Tibial artery (tissue), 4 donors: Measurements from ENCODE around the gene MRPL18.

Experiments used
- DNase-seq, 2 donors: peaks; one replicate each; pipeline ENCODE4 v3.0.0-alpha.2; 2019
- H3K27ac ChIP-seq, 2 donors: fragments of 200-600 bp; sonication (generic) in 1 of 2; 1 replicate in 1 of 2; 2 replicates in 1 of 2; pipeline ENCODE4 v1.5.1; 2018 to 2019; ENCODE audit warnings: mild to moderate bottlenecking in 1 of 2
- H3K27me3 ChIP-seq, 2 donors: fragments of 200-600 bp; sonication (generic) in 1 of 2; one replicate each; pipeline versions ENCODE4 v1.5.1 to v1.6.0; 2016 to 2019
- H3K36me3 ChIP-seq, 3 donors: fragments of 200-600 bp; sonication (generic) in 2 of 3; one replicate each; pipeline ENCODE4 v1.5.1; 2016 to 2019; ENCODE audit warnings: mild to moderate bottlenecking in 2 of 3
- H3K4me1 ChIP-seq, 4 donors: fragments of 200-600 bp; sonication (generic) in 2 of 4; 1 replicate in 3 of 4; 2 replicates in 1 of 4; pipeline ENCODE4 v1.5.1; 2016 to 2019
- H3K4me3 ChIP-seq, 2 donors: fragments of 200-600 bp; sonication (generic) in 1 of 2; 1 replicate in 1 of 2; 2 replicates in 1 of 2; pipeline ENCODE4 v1.5.1; 2018 to 2019; ENCODE audit warnings: mild to moderate bottlenecking in 2 of 2
- H3K9me3 ChIP-seq, 3 donors: fragments of 200-600 bp; sonication (generic) in 1 of 3; one replicate each; pipeline ENCODE4 v1.5.1; 2016 to 2019
- CTCF ChIP-seq, 2 experiments: fragments of 200-600 bp in 1 of 2; fragments of 450-650 bp in 1 of 2; IDR thresholded peaks; one replicate each; pipeline ENCODE4 v1.5.1; 2017 to 2019; ENCODE audit warnings: antibody characterized with exemption in 2 of 2, mild to moderate bottlenecking in 1 of 2, moderate library complexity in 1 of 2
- intact Hi-C: fragments of 100-400 bp; cut with DNase I; formaldehyde crosslinking; loops from one replicate; pipeline ENCODE4 v1.15.0; 2023; ENCODE audit warnings: low total_unique reads

Gene MRPL18

GRCh38 chr6:159806021-159806458, 15.8 kb downstream of the MRPL18 start:
- DNase-seq: no peak
- Histone ChIP-seq H3K27me3 (no peaks in the 10 kb centered on the region), H3K4me3 (no peak overlapping the region), H3K36me3 (no peaks in the 10 kb centered on the region), H3K27ac (no peak overlapping the region), H3K4me1 (no peaks in the 10 kb centered on the region), H3K9me3 (no peaks in the 10 kb centered on the region)
- intact Hi-C loops: no loop called here
- no peak for TF ChIP-seq CTCF (IDR thresholded peaks at IDR 0.05)

- no peaks in the 10 kb centered on the region for H3K9me3 ChIP-seq
- TF ChIP-seq CTCF (IDR thresholded peaks at IDR 0.05): no peak
- H3K36me3 ChIP-seq: no peaks in the 10 kb centered on the region
- DNase-seq: no peak
- intact Hi-C loops: no loop called here
- no peak overlapping the region for H3K27ac ChIP-seq
- H3K4me1 ChIP-seq: no peaks in the 10 kb centered on the region
- no peak overlapping the region for H3K4me3 ChIP-seq
- H3K27me3 ChIP-seq: no peaks in the 10 kb centered on the region
These were observed 17.0 kb downstream of the MRPL18 start for GRCh38 chr6:159807150-159807858.

- H3K9me3 ChIP-seq: no peaks in the 10 kb centered on the region
- H3K4me3 ChIP-seq: no peak overlapping the region
- peak in 1 of 2 donors; percentile 15 for DNase-seq
- no peaks in the 10 kb centered on the region for H3K27me3 ChIP-seq
- intact Hi-C loops: no loop called here
- no peaks in the 10 kb centered on the region for H3K36me3 ChIP-seq
- no peak for TF ChIP-seq CTCF (IDR thresholded peaks at IDR 0.05)
- H3K27ac ChIP-seq: no peak overlapping the region
- H3K4me1 ChIP-seq: no peaks in the 10 kb centered on the region
These were observed 18.4 kb downstream of the MRPL18 start for GRCh38 chr6:159808647-159809046.

- H3K9me3 ChIP-seq: no peaks in the 10 kb centered on the region
- no peak for DNase-seq
- no peaks in the 10 kb centered on the region for H3K36me3 ChIP-seq
- TF ChIP-seq CTCF (IDR thresholded peaks at IDR 0.05): no peak
- H3K4me3 ChIP-seq: no peak overlapping the region
- intact Hi-C loops: no loop called here
- no peak overlapping the region for H3K27ac ChIP-seq
- no peaks in the 10 kb centered on the region for H3K27me3 ChIP-seq
- no peaks in the 10 kb centered on the region for H3K4me1 ChIP-seq
These were observed 18.9 kb downstream of the MRPL18 start for GRCh38 chr6:159809149-159809548.

- Histone ChIP-seq H3K36me3 (peaks cover 0 to under 1% (median 0%) of the 10 kb centered on the region in 3 donors), H3K27me3 (no peaks in the 10 kb centered on the region), H3K9me3 (no peaks in the 10 kb centered on the region), H3K27ac (no peak overlapping the region), H3K4me1 (no peaks in the 10 kb centered on the region), H3K4me3 (no peak overlapping the region)
- intact Hi-C loops: no loop called here
- DNase-seq: no peak
- no peak for TF ChIP-seq CTCF (IDR thresholded peaks at IDR 0.05)
These were observed 23.5 kb downstream of the MRPL18 start for GRCh38 chr6:159813781-159814180.
